GM12874 (cell line): ENCODE data around the gene TTLL5.

Experiments
- CTCF ChIP-seq: IDR thresholded peaks from 2 replicates; pipeline ENCODE4 v1.5.1; 2011; ENCODE audit warnings: low read depth, mild to moderate bottlenecking, control low read depth, low read length, moderate library complexity; ENCODE audit not compliant: insufficient read depth

TTLL5 gene

GRCh38 chr14:75811872-75812499 lies 150.9 kb downstream of the TTLL5 start:
- TF ChIP-seq CTCF = no peak

GRCh38 chr14:75812622-75813021 lies 151.6 kb downstream of the TTLL5 start:
- no peak for TF ChIP-seq CTCF

- TF ChIP-seq CTCF = no peak
These were observed 159.7 kb downstream of the TTLL5 start for GRCh38 chr14:75820761-75821160.

- no peak for TF ChIP-seq CTCF
These were observed 160.9 kb downstream of the TTLL5 start for GRCh38 chr14:75821831-75822521.

GRCh38 chr14:75822522-75823141 lies 161.6 kb downstream of the TTLL5 start:
- no peak for TF ChIP-seq CTCF

GRCh38 chr14:75823334-75823733 lies 162.3 kb downstream of the TTLL5 start:
- TF ChIP-seq CTCF = no peak

- TF ChIP-seq CTCF = no peak
These were observed 163.3 kb downstream of the TTLL5 start for GRCh38 chr14:75824318-75824717.
